BJ (cell line): ENCODE measurements around the gene SERPIND1. TPM values are rescaled to one million over a fixed set of nuclear protein-coding genes. Genes with fewer than 3 reads are reported as not detected.
"Not testable (repeated sequence)": the region's sequence is repeated elsewhere in the genome, so short reads cannot be mapped to it uniquely, and the experiment has no call there.

Source experiments
- CTCF ChIA-PET: fragments of 350-600 bp; formaldehyde crosslinking; extraction: SDS; loops from one replicate; lab custom pipeline; 2021; ENCODE audit warnings: antibody characterized with exemption, inconsistent platforms; lab: Yijun Ruan, JAX
- POLR2A ChIA-PET: fragments of 300-600 bp; sonication (Branson Sonifier 250); formaldehyde crosslinking; extraction: SDS; loops from one replicate; lab custom pipeline; 2021; ENCODE audit warnings: antibody characterized with exemption; lab: Charles Lee
- DNase-seq: peaks from one replicate; pipeline ENCODE4 v3.0.0-alpha.2; 2011; ENCODE audit warnings: low read depth
- H3K27me3 ChIP-seq: 2 replicates; pipeline ENCODE4 v1.6.0; 2011; ENCODE audit warnings: low read length; ENCODE audit not compliant: control insufficient read depth, insufficient read depth
- H3K36me3 ChIP-seq: 2 replicates; pipeline ENCODE4 v1.5.1; 2011; ENCODE audit warnings: low read length; ENCODE audit not compliant: control insufficient read depth, insufficient read depth
- H3K4me3 ChIP-seq: 2 replicates; pipeline ENCODE4 v1.5.1; 2011; ENCODE audit warnings: low read depth, mild to moderate bottlenecking, control low read depth, low read length
- CTCF ChIP-seq: IDR thresholded peaks from 2 replicates; pipeline ENCODE4 v1.5.1; 2011; ENCODE audit warnings: low read depth, mild to moderate bottlenecking, control low read depth, inconsistent platforms, low read length, moderate library complexity; ENCODE audit not compliant: insufficient read depth
- polyA plus RNA-seq: library from polyadenylated mRNA; depleted of rRNA; stranded (reverse); fragments of >200 nt; gene quantifications from 2 replicates; pipeline ENCODE4 v1.2.3, GENCODE V29; 2011

SERPIND1 gene
- polyA plus RNA-seq, 1 experiment, result not detected

GRCh38 chr22:20816559-20816958, 42.6 kb downstream of the SERPIND1 start:
- Histone ChIP-seq H3K4me3 (no peak overlapping the region), H3K36me3 (peaks cover 15% of the 10 kb centered on the region), H3K27me3 (no peaks in the 10 kb centered on the region)
- no peak for TF ChIP-seq CTCF
- CTCF ChIA-PET, result no interaction called here
- no peak for DNase-seq
- POLR2A ChIA-PET, result no interaction called here

GRCh38 chr22:20818471-20818870, 44.6 kb downstream of the SERPIND1 start:
- no peak overlapping the region for H3K4me3 ChIP-seq
- POLR2A ChIA-PET, result no interaction called here

GRCh38 chr22:20819471-20819870, 45.6 kb downstream of the SERPIND1 start:
- CTCF ChIA-PET, result no interaction called here
- no peaks in the 10 kb centered on the region for H3K27me3 ChIP-seq
- DNase-seq, result no peak
- H3K36me3 ChIP-seq, result peaks cover 14% of the 10 kb centered on the region
- POLR2A ChIA-PET, result no interaction called here
- TF ChIP-seq CTCF, result no peak
- no peak overlapping the region for H3K4me3 ChIP-seq

More at GRCh38 chr22:20818471-20818870, 44.6 kb downstream of the SERPIND1 start:
- Histone ChIP-seq H3K27me3 (no peaks in the 10 kb centered on the region), H3K36me3 (peaks cover 11% of the 10 kb centered on the region)
- TF ChIP-seq CTCF, result no peak
- CTCF ChIA-PET, result no interaction called here
- DNase-seq, result no peak

- H3K4me3 ChIP-seq, DNase-seq, H3K27me3 ChIP-seq, POLR2A ChIA-PET: not testable (repeated sequence)
- peaks cover 12% of the 10 kb centered on the region for H3K36me3 ChIP-seq
- CTCF ChIA-PET, result interaction anchor here (0.8 to 1.7 kb wide), 5 partner anchors 9 to 25 kb away, joined by 3 to 8 read pairs (median 4); no protein-coding TSS in a partner anchor
Observed at GRCh38 chr22:20821717-20822239, 47.9 kb downstream of the SERPIND1 start.

GRCh38 chr22:20822240-20822639, 48.3 kb downstream of the SERPIND1 start:
- POLR2A ChIA-PET, result no interaction called here
- Histone ChIP-seq H3K4me3 (no peak overlapping the region), H3K36me3 (peaks cover 12% of the 10 kb centered on the region), H3K27me3 (no peaks in the 10 kb centered on the region)
- no peak for TF ChIP-seq CTCF
- CTCF ChIA-PET, result interaction anchor here (0.8 to 1.7 kb wide), 5 partner anchors 9 to 25 kb away, joined by 3 to 8 read pairs (median 4); no protein-coding TSS in a partner anchor
- no peak for DNase-seq

GRCh38 chr22:20823264-20823663, 49.4 kb downstream of the SERPIND1 start:
- no peak for DNase-seq
- no peaks in the 10 kb centered on the region for H3K27me3 ChIP-seq
- POLR2A ChIA-PET, result no interaction called here
- TF ChIP-seq CTCF, result no peak
- H3K36me3 ChIP-seq, result peaks cover 10% of the 10 kb centered on the region
- no peak overlapping the region for H3K4me3 ChIP-seq
- CTCF ChIA-PET, result interaction anchor here (1.1 to 2.0 kb wide), 2 partner anchors 14 to 63 kb away, joined by 4 to 6 read pairs; no protein-coding TSS in a partner anchor

- H3K36me3 ChIP-seq, POLR2A ChIA-PET, H3K4me3 ChIP-seq, H3K27me3 ChIP-seq, DNase-seq: not testable (repeated sequence)
- CTCF ChIA-PET, result interaction anchor here (2.0 kb wide), 2 partner anchors 9 to 61 kb away, joined by 6 to 7 read pairs; no protein-coding TSS in a partner anchor
Observed at GRCh38 chr22:20825216-20825615, 51.3 kb downstream of the SERPIND1 start.
